Measurements from ENCODE around the gene GREB1L.

GREB1L gene

GRCh38 chr18:21242780-21243401 lies 859 bp downstream of the GREB1L start:
- TF ChIP-seq ZNF274 (IDR thresholded peaks at IDR 0.05; ENCODE audit: low read depth, low read length) = no peak
- H3K4me3 ChIP-seq (ENCODE audit: low read length) = peak overlapping the region; percentile 41; the same call in 1 of the 2 replicates

- no peak for TF ChIP-seq ZNF274 (IDR thresholded peaks at IDR 0.05; ENCODE audit: low read depth, low read length)
- no peak overlapping the region for H3K4me3 ChIP-seq (ENCODE audit: low read length)
Observed at GRCh38 chr18:21254576-21254975, 12.5 kb downstream of the GREB1L start.

GRCh38 chr18:21255211-21255610 lies 13.2 kb downstream of the GREB1L start:
- TF ChIP-seq ZNF274 (IDR thresholded peaks at IDR 0.05; ENCODE audit: low read depth, low read length) = no peak
- no peak overlapping the region for H3K4me3 ChIP-seq (ENCODE audit: low read length)

- H3K4me3 ChIP-seq (ENCODE audit: low read length) = no peak overlapping the region
- TF ChIP-seq ZNF274 (IDR thresholded peaks at IDR 0.05; ENCODE audit: low read depth, low read length) = no peak
Observed at GRCh38 chr18:21257386-21257785, 15.4 kb downstream of the GREB1L start.

GRCh38 chr18:21260621-21261020 lies 18.6 kb downstream of the GREB1L start:
- H3K4me3 ChIP-seq (ENCODE audit: low read length) = no peak overlapping the region
- no peak for TF ChIP-seq ZNF274 (IDR thresholded peaks at IDR 0.05; ENCODE audit: low read depth, low read length)

GRCh38 chr18:21261352-21261751 lies 19.3 kb downstream of the GREB1L start:
- no peak for TF ChIP-seq ZNF274 (IDR thresholded peaks at IDR 0.05; ENCODE audit: low read depth, low read length)
- no peak overlapping the region for H3K4me3 ChIP-seq (ENCODE audit: low read length)

GRCh38 chr18:21262244-21262643 lies 20.2 kb downstream of the GREB1L start:
- TF ChIP-seq ZNF274 (IDR thresholded peaks at IDR 0.05; ENCODE audit: low read depth, low read length) = no peak
- no peak overlapping the region for H3K4me3 ChIP-seq (ENCODE audit: low read length)

GRCh38 chr18:21262979-21263378 lies 20.9 kb downstream of the GREB1L start:
- H3K4me3 ChIP-seq (ENCODE audit: low read length) = no peak overlapping the region
- no peak for TF ChIP-seq ZNF274 (IDR thresholded peaks at IDR 0.05; ENCODE audit: low read depth, low read length)

GRCh38 chr18:21264651-21265050 lies 22.6 kb downstream of the GREB1L start:
- no peak overlapping the region for H3K4me3 ChIP-seq (ENCODE audit: low read length)
- TF ChIP-seq ZNF274 (IDR thresholded peaks at IDR 0.05; ENCODE audit: low read depth, low read length) = no peak

- no peak overlapping the region for H3K4me3 ChIP-seq (ENCODE audit: low read length)
- no peak for TF ChIP-seq ZNF274 (IDR thresholded peaks at IDR 0.05; ENCODE audit: low read depth, low read length)
Observed at GRCh38 chr18:21265971-21266673, 24.1 kb downstream of the GREB1L start.

- TF ChIP-seq ZNF274 (IDR thresholded peaks at IDR 0.05; ENCODE audit: low read depth, low read length) = no peak
- H3K4me3 ChIP-seq (ENCODE audit: low read length) = no peak overlapping the region
Observed at GRCh38 chr18:21267400-21267799, 25.4 kb downstream of the GREB1L start.

- H3K4me3 ChIP-seq (ENCODE audit: low read length) = no peak overlapping the region
- TF ChIP-seq ZNF274 (IDR thresholded peaks at IDR 0.05; ENCODE audit: low read depth, low read length) = no peak
Observed at GRCh38 chr18:21269349-21269748, 27.3 kb downstream of the GREB1L start.

GRCh38 chr18:21270453-21270852 lies 28.4 kb downstream of the GREB1L start:
- no peak overlapping the region for H3K4me3 ChIP-seq (ENCODE audit: low read length)
- no peak for TF ChIP-seq ZNF274 (IDR thresholded peaks at IDR 0.05; ENCODE audit: low read depth, low read length)

- TF ChIP-seq ZNF274 (IDR thresholded peaks at IDR 0.05; ENCODE audit: low read depth, low read length) = no peak
- no peak overlapping the region for H3K4me3 ChIP-seq (ENCODE audit: low read length)
Observed at GRCh38 chr18:21272016-21272579, 30.1 kb downstream of the GREB1L start.

GRCh38 chr18:21273568-21273967 lies 31.5 kb downstream of the GREB1L start:
- TF ChIP-seq ZNF274 (IDR thresholded peaks at IDR 0.05; ENCODE audit: low read depth, low read length) = no peak
- no peak overlapping the region for H3K4me3 ChIP-seq (ENCODE audit: low read length)

All from GM08714 (cell line).